ENCODE data around the gene DPP10. TPM values are rescaled to one million over a fixed set of nuclear protein-coding genes. Genes with fewer than 3 reads are reported as not detected.

The DPP10 gene
- total and polyA plus RNA-seq, 10 of the 15 experiments (the other 5 are each of a cell fraction or from before 2014, with no cell fraction given), result not detected

DNA sequence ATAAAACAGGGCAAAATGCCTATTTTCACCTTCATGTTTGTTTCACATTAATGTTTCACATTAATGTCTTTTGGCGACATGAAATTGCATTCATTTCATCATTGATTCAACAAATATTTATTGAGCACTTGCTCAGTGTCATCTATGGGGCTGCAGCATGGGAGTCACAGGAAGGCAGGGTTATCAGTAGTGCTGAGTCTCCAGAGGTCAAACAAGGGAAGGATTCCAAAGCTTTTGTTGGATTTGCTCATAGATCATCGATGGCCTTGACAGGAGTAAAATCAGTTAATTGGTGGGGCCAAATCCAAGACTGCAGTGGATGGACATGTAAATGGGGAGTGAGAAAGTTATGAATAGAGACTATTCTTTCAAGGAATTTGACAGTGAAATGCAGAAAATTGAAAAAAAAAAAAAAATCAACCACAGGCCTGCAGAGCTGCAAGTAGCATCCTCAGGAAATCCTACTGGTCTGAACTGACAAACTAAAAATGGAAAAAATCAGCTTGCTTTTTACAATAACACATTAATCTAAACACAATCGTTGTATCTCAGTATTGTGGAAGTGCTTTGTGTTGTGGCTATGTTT is 1290.8 kb downstream of the DPP10 start:
- H3K4me3 ChIP-seq, result no peak overlapping the region
- TF ChIP-seq PML (IDR thresholded peaks at IDR 0.05; ENCODE audit: low read length), result no peak
- no peak for TF ChIP-seq RBBP5 (conservative IDR thresholded peaks at IDR 0.05)
- TF ChIP-seq GATAD2B (conservative IDR thresholded peaks at IDR 0.05; ENCODE audit: low read depth), result no peak
- TF ChIP-seq, protein P1, sequence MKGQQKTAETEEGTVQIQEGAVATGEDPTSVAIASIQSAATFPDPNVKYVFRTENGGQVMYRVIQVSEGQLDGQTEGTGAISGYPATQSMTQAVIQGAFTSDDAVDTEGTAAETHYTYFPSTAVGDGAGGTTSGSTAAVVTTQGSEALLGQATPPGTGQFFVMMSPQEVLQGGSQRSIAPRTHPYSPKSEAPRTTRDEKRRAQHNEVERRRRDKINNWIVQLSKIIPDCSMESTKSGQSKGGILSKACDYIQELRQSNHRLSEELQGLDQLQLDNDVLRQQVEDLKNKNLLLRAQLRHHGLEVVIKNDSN (IDR thresholded peaks at IDR 0.05; ENCODE audit: borderline replicate concordance, extremely low read length, insufficient read depth, low read depth, low read length), result no peak
- in situ Hi-C loops (cut with MboI), result no loop called here
- no peaks in the 10 kb centered on the region for H3K79me2 ChIP-seq (ENCODE audit: control insufficient read depth, insufficient read depth, low read length)
- no peak for DNase-seq (ENCODE audit: low read depth, low spot score)
- intact Hi-C loops (cut with micrococcal nuclease; ENCODE audit: unreplicated experiment), result no loop called here
- RAD21 ChIA-PET (ENCODE audit: unreplicated experiment), result no interaction called here
- H3K4me2 ChIP-seq (ENCODE audit: control insufficient read depth, insufficient read depth), result no peak overlapping the region
- H3K4me1 ChIP-seq (ENCODE audit: control insufficient read depth, insufficient read depth, low read length), result no peaks in the 10 kb centered on the region
- no peak for ATAC-seq
- H2AFZ ChIP-seq (ENCODE audit: control insufficient read depth, low read depth, low read length), result no peak overlapping the region
- no TSS peak for BruUV-seq (replicated peaks)
- no peaks in the 10 kb centered on the region for H3K36me3 ChIP-seq (ENCODE audit: control insufficient read depth in 2 of 2, insufficient read depth in 2 of 2, low read length in 1 of 2)
- H3K9ac ChIP-seq (ENCODE audit: control insufficient read depth, insufficient read depth, low read length), result no peak overlapping the region
- H4K20me1 ChIP-seq (ENCODE audit: control insufficient read depth, insufficient read depth), result no peaks in the 10 kb centered on the region
- SMC1A ChIA-PET (ENCODE audit: uncharacterized antibody, unreplicated experiment), result no interaction called here
- no peak overlapping the region for H3K27ac ChIP-seq (ENCODE audit: control insufficient read depth, insufficient read depth)
- no peak for FAIRE-seq
- H3K27me3 ChIP-seq (replicated peaks in 1 of 2; ENCODE audit: control insufficient read depth in 2 of 2, insufficient read depth in 2 of 2, low read length in 1 of 2), result no peaks in the 10 kb centered on the region
- 0% methylated on average over 3 of the region's 3 CpGs for WGBS (ENCODE audit: insufficient coverage, insufficient replicate concordance, low lambda C conversion rate, missing lambda C conversion rate)
- CTCF ChIA-PET, result no interaction called here
- POLR2A ChIA-PET, result interaction anchor here (0.6 kb wide), 1 partner anchor 9 kb away, joined by 5 read pairs; no protein-coding TSS in a partner anchor
- no peaks in the 10 kb centered on the region for H3K9me3 ChIP-seq (replicated peaks; ENCODE audit: control insufficient read depth, insufficient read depth, low read length)

DNA sequence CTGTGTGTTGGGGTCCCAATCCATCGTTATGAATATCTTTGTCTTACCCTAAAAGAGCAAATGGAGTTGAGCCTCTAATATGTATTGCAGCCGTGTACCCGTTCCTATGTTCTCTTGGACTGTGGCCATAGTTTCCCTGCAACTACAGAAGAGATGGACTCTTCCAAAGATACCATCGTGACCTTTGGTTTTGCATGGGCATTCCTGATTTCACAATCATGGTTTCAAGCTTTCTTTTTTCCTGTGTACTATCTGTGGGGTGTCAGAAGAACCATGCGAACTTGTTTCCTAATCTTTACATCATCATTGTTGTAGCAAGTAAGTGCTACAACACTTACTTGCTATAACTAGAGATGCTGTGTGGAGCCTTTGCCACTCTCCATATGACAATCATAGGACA is 1295.7 kb downstream of the DPP10 start:
- Histone ChIP-seq H3K79me2 (ENCODE audit: control insufficient read depth, insufficient read depth, low read length) (no peaks in the 10 kb centered on the region), H3K4me1 (ENCODE audit: control insufficient read depth, insufficient read depth, low read length) (no peaks in the 10 kb centered on the region), H2AFZ (ENCODE audit: control insufficient read depth, low read depth, low read length) (no peak overlapping the region), H4K20me1 (ENCODE audit: control insufficient read depth, insufficient read depth) (no peaks in the 10 kb centered on the region), H3K9ac (ENCODE audit: control insufficient read depth, insufficient read depth, low read length) (no peak overlapping the region), H3K27me3 (replicated peaks in 1 of 2; ENCODE audit: control insufficient read depth in 2 of 2, insufficient read depth in 2 of 2, low read length in 1 of 2) (no peaks in the 10 kb centered on the region), H3K9me3 (replicated peaks; ENCODE audit: control insufficient read depth, insufficient read depth, low read length) (no peaks in the 10 kb centered on the region), H3K4me2 (ENCODE audit: control insufficient read depth, insufficient read depth) (no peak overlapping the region), H3K4me3 (no peak overlapping the region), H3K36me3 (ENCODE audit: control insufficient read depth in 2 of 2, insufficient read depth in 2 of 2, low read length in 1 of 2) (no peaks in the 10 kb centered on the region), H3K27ac (ENCODE audit: control insufficient read depth, insufficient read depth) (no peak overlapping the region)
- POLR2A ChIA-PET, result no interaction called here
- RAD21 ChIA-PET (ENCODE audit: unreplicated experiment), result no interaction called here
- intact Hi-C loops (cut with micrococcal nuclease; ENCODE audit: unreplicated experiment) (no loop called here), in situ Hi-C loops (cut with MboI) (no loop called here)
- DNase-seq (ENCODE audit: low read depth, low spot score) (no peak), FAIRE-seq (no peak), ATAC-seq (no peak)
- CTCF ChIA-PET, result no interaction called here
- WGBS (ENCODE audit: insufficient coverage, insufficient replicate concordance, low lambda C conversion rate, missing lambda C conversion rate), result 27% methylated on average over 5 of the region's 5 CpGs
- BruUV-seq (replicated peaks), result no TSS peak
- SMC1A ChIA-PET (ENCODE audit: uncharacterized antibody, unreplicated experiment), result no interaction called here
- TF ChIP-seq SMARCA5 (IDR thresholded peaks at IDR 0.05) (no peak), RELA (IDR thresholded peaks at IDR 0.05; ENCODE audit: borderline replicate concordance, partially characterized antibody) (no peak), ASH2L (IDR thresholded peaks at IDR 0.05; ENCODE audit: borderline replicate concordance, low read depth) (no peak), TARDBP (IDR thresholded peaks at IDR 0.05; ENCODE audit: borderline replicate concordance) (no peak), ZNF384 (IDR thresholded peaks at IDR 0.05; ENCODE audit: borderline replicate concordance, low read depth, low read length) (no peak), ZNF24 (IDR thresholded peaks at IDR 0.05) (no peak), MTA3 (IDR thresholded peaks at IDR 0.05; ENCODE audit: borderline replicate concordance, low read length) (no peak), SREBF2 (IDR thresholded peaks at IDR 0.05; ENCODE audit: low read length) (no peak), ESRRA (IDR thresholded peaks at IDR 0.05; ENCODE audit: low read length) (no peak)
- TF ChIP-seq, protein P2, sequence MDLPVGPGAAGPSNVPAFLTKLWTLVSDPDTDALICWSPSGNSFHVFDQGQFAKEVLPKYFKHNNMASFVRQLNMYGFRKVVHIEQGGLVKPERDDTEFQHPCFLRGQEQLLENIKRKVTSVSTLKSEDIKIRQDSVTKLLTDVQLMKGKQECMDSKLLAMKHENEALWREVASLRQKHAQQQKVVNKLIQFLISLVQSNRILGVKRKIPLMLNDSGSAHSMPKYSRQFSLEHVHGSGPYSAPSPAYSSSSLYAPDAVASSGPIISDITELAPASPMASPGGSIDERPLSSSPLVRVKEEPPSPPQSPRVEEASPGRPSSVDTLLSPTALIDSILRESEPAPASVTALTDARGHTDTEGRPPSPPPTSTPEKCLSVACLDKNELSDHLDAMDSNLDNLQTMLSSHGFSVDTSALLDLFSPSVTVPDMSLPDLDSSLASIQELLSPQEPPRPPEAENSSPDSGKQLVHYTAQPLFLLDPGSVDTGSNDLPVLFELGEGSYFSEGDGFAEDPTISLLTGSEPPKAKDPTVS (IDR thresholded peaks at IDR 0.05; ENCODE audit: low read depth, low read length), result no peak

Data from GM12878 (cell line).